HEK293 (cell line): ENCODE data around the gene AMIGO1.

Source experiments
- CTCF ChIA-PET: fragments of 350-600 bp; formaldehyde crosslinking; extraction: SDS; loops from one replicate; lab custom pipeline; 2021; ENCODE audit warnings: antibody characterized with exemption; lab: Yijun Ruan, JAX
- POLR2A ChIA-PET: fragments of 300-600 bp; formaldehyde crosslinking; extraction: SDS; loops from one replicate; lab custom pipeline; 2020; ENCODE audit warnings: antibody characterized with exemption, inconsistent platforms; lab: Yijun Ruan, JAX
- H3K27ac ChIP-seq: fragments of 200-500 bp; sonication (Bioruptor generic); 2 replicates; pipeline ENCODE4 v1.5.1; 2014; ENCODE audit warnings: low read depth, low read length, control low read depth, inconsistent platforms; ENCODE audit errors: extremely low read depth
- H3K36me3 ChIP-seq, 2 experiments: fragments of 200-500 bp in 1 of 2; sonication (Bioruptor generic) in 1 of 2; 1 replicate in 1 of 2; 2 replicates in 1 of 2; pipeline ENCODE4 v1.5.1; 2014 to 2017; ENCODE audit warnings: inconsistent platforms in 2 of 2, low read length in 2 of 2; ENCODE audit not compliant: control insufficient read depth in 2 of 2, insufficient read depth in 1 of 2
- H3K4me1 ChIP-seq: fragments of 200-500 bp; sonication (Bioruptor generic); 2 replicates; pipeline ENCODE4 v1.5.1; 2014; ENCODE audit warnings: mild to moderate bottlenecking, low read length, inconsistent platforms; ENCODE audit not compliant: control insufficient read depth, insufficient read depth
- H3K4me3 ChIP-seq: 2 replicates; pipeline ENCODE4 v1.5.1; 2011; ENCODE audit warnings: low read depth, mild to moderate bottlenecking, control low read depth, low read length, moderate library complexity
- H3K9me3 ChIP-seq: fragments of 200-500 bp; sonication (Bioruptor generic); 2 replicates; pipeline ENCODE4 v1.5.1; 2014; ENCODE audit warnings: low read depth, low read length, inconsistent platforms; ENCODE audit not compliant: control insufficient read depth, insufficient read depth
- HOXC10 ChIP-seq: sonication (generic); formaldehyde crosslinking; IDR thresholded peaks from 2 replicates; pipeline ENCODE4 v1.8.1; 2023; ENCODE audit warnings: mild to moderate bottlenecking, missing genetic modification reagents
- MZF1 ChIP-seq: fragments of 450-650 bp; formaldehyde crosslinking; IDR thresholded peaks from 2 replicates; pipeline ENCODE4 v1.5.1; 2017; ENCODE audit warnings: missing biosample characterization, missing genetic modification characterization, borderline replicate concordance
- OSR2 ChIP-seq: fragments of 450-650 bp; formaldehyde crosslinking; IDR thresholded peaks from 2 replicates; pipeline ENCODE4 v1.5.1; 2016; ENCODE audit warnings: missing biosample characterization, missing genetic modification characterization
- ZBTB48 ChIP-seq: fragments of 450-650 bp; formaldehyde crosslinking; IDR thresholded peaks from 2 replicates; pipeline ENCODE4 v1.5.1; 2016; ENCODE audit warnings: missing biosample characterization, missing genetic modification characterization
- ZBTB7A ChIP-seq: fragments of 450-650 bp; formaldehyde crosslinking; IDR thresholded peaks from 2 replicates; pipeline ENCODE4 v1.5.1; 2016; ENCODE audit warnings: low read depth, missing biosample characterization, missing genetic modification characterization
- ZNF10 ChIP-seq: fragments of 450-650 bp; formaldehyde crosslinking; IDR thresholded peaks from 2 replicates; pipeline ENCODE4 v1.5.1; 2017; ENCODE audit warnings: missing biosample characterization, missing genetic modification characterization
- ZNF121 ChIP-seq: fragments of 450-650 bp; formaldehyde crosslinking; IDR thresholded peaks from 2 replicates; pipeline ENCODE4 v1.5.1; 2016; ENCODE audit warnings: missing biosample characterization, missing genetic modification characterization
- ZNF2 ChIP-seq: fragments of 450-650 bp; formaldehyde crosslinking; IDR thresholded peaks from 2 replicates; pipeline ENCODE4 v1.5.1; 2016; ENCODE audit warnings: missing biosample characterization, missing genetic modification characterization
- ZNF266 ChIP-seq: fragments of 450-650 bp; formaldehyde crosslinking; IDR thresholded peaks from 2 replicates; pipeline ENCODE4 v1.5.1; 2016; ENCODE audit warnings: missing biosample characterization, missing genetic modification characterization, low read depth
- ZNF280C ChIP-seq: fragments of 450-650 bp; formaldehyde crosslinking; IDR thresholded peaks from 2 replicates; pipeline ENCODE4 v1.5.1; 2016; ENCODE audit warnings: missing biosample characterization, missing genetic modification characterization
- ZNF398 ChIP-seq: fragments of 450-650 bp; formaldehyde crosslinking; IDR thresholded peaks from 2 replicates; pipeline ENCODE4 v1.5.1; 2017; ENCODE audit warnings: missing biosample characterization, missing genetic modification characterization
- ZNF416 ChIP-seq: fragments of 450-650 bp; formaldehyde crosslinking; IDR thresholded peaks from 2 replicates; pipeline ENCODE4 v1.5.1; 2016; ENCODE audit warnings: missing biosample characterization, missing genetic modification characterization
- ZNF529 ChIP-seq: fragments of 450-650 bp; formaldehyde crosslinking; IDR thresholded peaks from 2 replicates; pipeline ENCODE4 v1.5.1; 2017; ENCODE audit warnings: missing genetic modification characterization, missing biosample characterization; ENCODE audit not compliant: insufficient replicate concordance
- ZNF544 ChIP-seq: fragments of 450-650 bp; formaldehyde crosslinking; IDR thresholded peaks from 2 replicates; pipeline ENCODE4 v1.5.0; 2017; ENCODE audit warnings: missing biosample characterization, missing genetic modification characterization
- ZNF561 ChIP-seq: fragments of 450-650 bp; IDR thresholded peaks from 2 replicates; pipeline ENCODE4 v1.5.1; 2018; ENCODE audit warnings: missing biosample characterization, missing genetic modification characterization, borderline replicate concordance
- ZNF843 ChIP-seq: fragments of 450-650 bp; formaldehyde crosslinking; IDR thresholded peaks from 2 replicates; pipeline ENCODE4 v1.5.1; 2016; ENCODE audit warnings: missing biosample characterization, missing genetic modification characterization
- TF ChIP-seq, protein P1 (sequence below): fragments of 450-650 bp; formaldehyde crosslinking; IDR thresholded peaks from 2 replicates; pipeline ENCODE4 v1.5.1; 2017; ENCODE audit warnings: missing biosample characterization, missing genetic modification characterization
- TF ChIP-seq, protein P2 (sequence below): fragments of 450-650 bp; formaldehyde crosslinking; IDR thresholded peaks from 2 replicates; pipeline ENCODE4 v1.5.1; 2016; ENCODE audit warnings: missing biosample characterization, missing genetic modification characterization

AMIGO1 gene

DNA sequence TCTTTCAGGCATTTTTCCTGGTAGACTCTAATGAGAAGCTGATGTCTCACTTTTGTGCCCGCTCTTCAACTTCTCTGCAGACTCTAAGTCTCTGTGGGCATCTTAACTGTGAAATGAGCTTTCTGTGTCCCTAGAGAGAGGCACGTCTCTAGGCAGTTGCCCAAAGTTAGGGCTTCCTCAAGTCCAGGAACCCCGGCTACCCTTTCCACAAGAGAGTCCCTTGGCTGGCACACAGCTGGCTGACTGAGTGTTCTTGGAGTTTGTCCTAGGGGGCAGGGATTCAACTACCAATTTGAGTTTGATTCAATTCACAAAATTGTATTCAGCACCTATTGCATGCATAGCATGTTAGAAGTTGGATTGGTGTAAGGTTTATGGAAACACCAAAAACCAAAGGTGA is 31.6 kb upstream of the AMIGO1 start (continued):
- no peak for TF ChIP-seq ZNF10
- TF ChIP-seq, all 188 proteins: peak for 0

GRCh38 chr1:109539676-109540075 is 30.1 kb upstream of the AMIGO1 start, which contains the start of gene GPR61:
GPR61 (plus strand) TSS chr1:109539872; CDS start chr1:109543023, 3,151 bp downstream.
- TF ChIP-seq ZNF10 (no peak), ZNF544 (tag by site-specific recombination) (no peak), ZNF398 (tag by site-specific recombination) (no peak), ZBTB48 (tag by site-specific recombination) (no peak), HOXC10 (no peak), ZNF266 (tag by site-specific recombination) (no peak), ZNF416 (tag by site-specific recombination) (no peak), ZNF2 (tag by site-specific recombination) (no peak), ZNF561 (no peak), ZBTB7A (no peak), ZNF843 (tag by site-specific recombination) (no peak), ZNF121 (tag by site-specific recombination) (no peak), OSR2 (tag by site-specific recombination) (no peak), ZNF529 (no peak), MZF1 (tag by site-specific recombination) (no peak), ZNF280C (tag by site-specific recombination) (no peak)
- TF ChIP-seq, protein P1, sequence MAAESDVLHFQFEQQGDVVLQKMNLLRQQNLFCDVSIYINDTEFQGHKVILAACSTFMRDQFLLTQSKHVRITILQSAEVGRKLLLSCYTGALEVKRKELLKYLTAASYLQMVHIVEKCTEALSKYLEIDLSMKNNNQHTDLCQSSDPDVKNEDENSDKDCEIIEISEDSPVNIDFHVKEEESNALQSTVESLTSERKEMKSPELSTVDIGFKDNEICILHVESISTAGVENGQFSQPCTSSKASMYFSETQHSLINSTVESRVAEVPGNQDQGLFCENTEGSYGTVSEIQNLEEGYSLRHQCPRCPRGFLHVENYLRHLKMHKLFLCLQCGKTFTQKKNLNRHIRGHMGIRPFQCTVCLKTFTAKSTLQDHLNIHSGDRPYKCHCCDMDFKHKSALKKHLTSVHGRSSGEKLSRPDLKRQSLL, result no peak
- TF ChIP-seq, protein P2, sequence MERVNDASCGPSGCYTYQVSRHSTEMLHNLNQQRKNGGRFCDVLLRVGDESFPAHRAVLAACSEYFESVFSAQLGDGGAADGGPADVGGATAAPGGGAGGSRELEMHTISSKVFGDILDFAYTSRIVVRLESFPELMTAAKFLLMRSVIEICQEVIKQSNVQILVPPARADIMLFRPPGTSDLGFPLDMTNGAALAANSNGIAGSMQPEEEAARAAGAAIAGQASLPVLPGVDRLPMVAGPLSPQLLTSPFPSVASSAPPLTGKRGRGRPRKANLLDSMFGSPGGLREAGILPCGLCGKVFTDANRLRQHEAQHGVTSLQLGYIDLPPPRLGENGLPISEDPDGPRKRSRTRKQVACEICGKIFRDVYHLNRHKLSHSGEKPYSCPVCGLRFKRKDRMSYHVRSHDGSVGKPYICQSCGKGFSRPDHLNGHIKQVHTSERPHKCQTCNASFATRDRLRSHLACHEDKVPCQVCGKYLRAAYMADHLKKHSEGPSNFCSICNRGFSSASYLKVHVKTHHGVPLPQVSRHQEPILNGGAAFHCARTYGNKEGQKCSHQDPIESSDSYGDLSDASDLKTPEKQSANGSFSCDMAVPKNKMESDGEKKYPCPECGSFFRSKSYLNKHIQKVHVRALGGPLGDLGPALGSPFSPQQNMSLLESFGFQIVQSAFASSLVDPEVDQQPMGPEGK, result no peak
- Histone ChIP-seq H3K4me1 (no peaks in the 10 kb centered on the region), H3K36me3 (no peaks in the 10 kb centered on the region), H3K27ac (no peak within 1 kb of the TSS), H3K4me3 (no peak within 1 kb of the TSS), H3K9me3 (no peaks in the 10 kb centered on the region)
- ChIA-PET CTCF (interaction anchor here (0.6 to 20.8 kb wide), 8 partner anchors 7 to 183 kb away, joined by 3 to 1152 read pairs (median 6); partner anchors contain the start of genes AMIGO1 and CYB561D1), POLR2A (interaction anchor here (0.8 to 1.2 kb wide), 2 partner anchors 9 to 11 kb away, joined by 3 read pairs; partner anchors contain the start of gene GNAI3)
